Endometrial microvascular endothelial cells (primary cell): ENCODE measurements around the gene RBBP7. TPM values are rescaled to one million over a fixed set of nuclear protein-coding genes. Genes with fewer than 3 reads are reported as not detected.
"Not testable (repeated sequence)": the region's sequence is repeated elsewhere in the genome, so short reads cannot be mapped to it uniquely, and the experiment has no call there.

Experiments
- in situ Hi-C: cut with HindIII; loops from 2 replicates; pipeline ENCODE4 v1.10.0; 2017; ENCODE audit warnings: low sequenced_read_pairs, low pct_unique_long_range_greater_than_20kb; ENCODE audit errors: inconsistent ontology term
- total RNA-seq: library from RNA; depleted of rRNA; stranded (reverse); fragments of >200 nt; gene quantifications from one replicate; pipeline ENCODE4 v1.2.3, GENCODE V29; 2015; ENCODE audit errors: inconsistent ontology term

Gene RBBP7
- total RNA-seq, 1 donor from 2014 or later, result 168 TPM

GRCh38 chrX:16869393-16870094, 618 bp downstream of the RBBP7 start:
- in situ Hi-C loops, result no loop called here

- in situ Hi-C loops, result no loop called here
Measured at GRCh38 chrX:16868920-16869319, 1.2 kb downstream of the RBBP7 start.

- in situ Hi-C loops, result no loop called here
Measured at GRCh38 chrX:16867947-16868346, 2.2 kb downstream of the RBBP7 start.

- in situ Hi-C loops, result no loop called here
Measured at GRCh38 chrX:16862829-16863228, 7.3 kb downstream of the RBBP7 start.

GRCh38 chrX:16856744-16857143, 13.4 kb downstream of the RBBP7 start:
- in situ Hi-C loops, result no loop called here

GRCh38 chrX:16856076-16856404, 14.1 kb downstream of the RBBP7 start:
- in situ Hi-C loops, result not testable (repeated sequence)

GRCh38 chrX:16855363-16856075, 14.6 kb downstream of the RBBP7 start:
- in situ Hi-C loops, result no loop called here

- in situ Hi-C loops, result no loop called here
Measured at GRCh38 chrX:16853537-16853936, 16.6 kb downstream of the RBBP7 start.

- in situ Hi-C loops, result no loop called here
Measured at GRCh38 chrX:16852617-16853179, 17.5 kb downstream of the RBBP7 start.

- in situ Hi-C loops, result no loop called here
Measured at GRCh38 chrX:16851827-16852226, 18.3 kb downstream of the RBBP7 start.

GRCh38 chrX:16851421-16851820, 18.7 kb downstream of the RBBP7 start:
- in situ Hi-C loops, result no loop called here

GRCh38 chrX:16848541-16848940, 21.6 kb downstream of the RBBP7 start:
- in situ Hi-C loops, result no loop called here

GRCh38 chrX:16845686-16846085, 24.5 kb downstream of the RBBP7 start:
- in situ Hi-C loops, result no loop called here

- in situ Hi-C loops, result no loop called here
Measured at GRCh38 chrX:16843208-16843909, 26.8 kb downstream of the RBBP7 start.

GRCh38 chrX:16842684-16843083, 27.5 kb downstream of the RBBP7 start:
- in situ Hi-C loops, result no loop called here

GRCh38 chrX:16839852-16840460, 30.2 kb downstream of the RBBP7 start:
- in situ Hi-C loops, result no loop called here

GRCh38 chrX:16839219-16839851, 30.8 kb downstream of the RBBP7 start:
- in situ Hi-C loops, result no loop called here

- in situ Hi-C loops, result no loop called here
Measured at GRCh38 chrX:16838202-16839066, 31.7 kb downstream of the RBBP7 start.
